ENCODE data around the gene MFSD11.
"Not testable (repeated sequence)": the region's sequence is repeated elsewhere in the genome, so short reads cannot be mapped to it uniquely, and the experiment has no call there.

Gene MFSD11

GRCh38 chr17:76797241-76797840 is 59.4 kb downstream of the MFSD11 start:
- no peak for DNase-seq (ENCODE audit: low spot score)

DNA sequence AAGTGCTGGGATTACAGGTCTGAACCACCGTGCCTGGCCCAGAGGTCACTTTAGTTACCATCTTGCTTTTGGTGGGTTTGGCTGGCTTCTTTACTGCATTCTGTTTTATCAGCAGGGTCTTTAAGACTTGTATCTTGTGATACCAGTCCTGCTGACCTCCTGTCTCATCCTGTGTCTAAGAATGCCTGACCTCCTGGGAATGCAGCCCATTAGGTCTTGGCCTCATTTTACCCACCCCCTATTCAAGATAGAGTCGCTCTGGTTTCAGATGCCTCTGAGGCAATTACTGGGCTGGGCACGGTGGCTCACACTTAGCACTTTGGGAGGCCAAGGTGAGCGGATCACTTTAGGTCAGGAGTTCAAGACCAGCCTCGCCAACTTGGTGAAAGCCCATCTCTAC is 63.8 kb downstream of the MFSD11 start:
- DNase-seq (ENCODE audit: low spot score), result no peak

GRCh38 chr17:76805319-76805718 is 67.4 kb downstream of the MFSD11 start:
- DNase-seq (ENCODE audit: low spot score), result no peak

DNA sequence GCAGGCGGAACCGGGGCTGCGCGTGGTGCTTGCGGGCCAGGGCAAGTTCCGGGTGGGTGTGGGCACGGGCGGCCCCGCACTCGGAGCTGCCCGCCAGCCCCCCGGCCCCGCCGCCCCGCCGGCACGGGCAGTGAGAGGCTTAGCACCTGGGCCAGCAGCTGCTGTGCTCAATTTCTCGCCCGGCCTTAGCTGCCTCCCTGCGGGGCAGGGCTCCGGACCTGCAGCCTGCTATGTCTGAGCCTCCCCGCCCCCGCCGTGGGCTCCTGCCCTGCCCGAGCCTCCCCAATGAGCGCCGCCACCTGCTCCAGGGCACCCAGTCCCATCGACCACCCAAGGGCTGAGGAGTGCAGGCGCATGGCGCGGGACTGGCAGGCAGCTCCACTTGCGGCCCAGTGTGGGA is 68.2 kb downstream of the MFSD11 start:
- not testable (repeated sequence) for DNase-seq (ENCODE audit: low spot score)

GRCh38 chr17:76806767-76807166 is 68.8 kb downstream of the MFSD11 start:
- DNase-seq (ENCODE audit: low spot score), result not testable (repeated sequence)

DNA sequence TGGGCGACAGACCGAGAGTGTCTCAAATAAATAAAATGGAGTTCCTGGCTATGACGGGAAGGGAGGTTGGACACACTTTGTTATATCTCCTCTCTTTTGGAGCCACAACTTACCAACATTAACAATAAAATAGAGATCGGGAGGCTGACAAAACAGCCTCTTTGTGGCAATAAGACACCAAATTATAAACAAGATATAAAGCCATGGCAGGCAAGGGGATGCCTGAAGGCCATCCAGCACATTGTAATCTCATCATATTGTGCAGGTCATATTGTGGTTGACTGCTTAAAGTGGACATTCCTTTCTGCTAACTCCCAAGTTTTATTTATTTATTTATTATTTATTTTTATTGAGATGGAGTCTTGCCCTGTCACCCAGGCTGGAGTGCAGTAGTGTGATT is 70.4 kb downstream of the MFSD11 start:
- DNase-seq (ENCODE audit: low spot score), result no peak

- DNase-seq (ENCODE audit: low spot score), result no peak
Measured at GRCh38 chr17:76810956-76811355, 73.0 kb downstream of the MFSD11 start.

GRCh38 chr17:76811834-76812233 is 73.9 kb downstream of the MFSD11 start:
- DNase-seq (ENCODE audit: low spot score), result no peak

DNA sequence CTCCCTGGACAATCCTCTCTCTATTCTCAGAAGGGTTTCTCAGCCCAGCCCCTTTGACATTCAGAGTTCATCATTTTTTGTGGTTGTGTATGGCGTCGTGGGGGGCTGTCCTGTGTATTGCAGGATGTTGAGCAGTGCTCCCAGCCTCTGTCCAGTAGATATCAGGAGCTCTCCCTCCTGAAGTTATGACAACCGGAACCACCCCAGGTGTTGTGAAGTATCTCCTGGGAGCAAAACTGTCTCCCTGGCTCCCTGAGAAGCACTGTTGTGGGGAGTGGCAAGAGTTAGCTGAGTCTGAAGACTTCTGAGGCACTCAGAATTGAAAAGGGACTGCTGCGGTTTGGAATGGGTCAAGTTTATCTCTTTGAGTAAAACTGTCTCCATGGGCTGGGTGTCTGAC is 74.3 kb downstream of the MFSD11 start:
- no peak for DNase-seq (ENCODE audit: low spot score)

GRCh38 chr17:76812968-76813367 is 75.0 kb downstream of the MFSD11 start:
- DNase-seq (ENCODE audit: low spot score), result no peak

DNA sequence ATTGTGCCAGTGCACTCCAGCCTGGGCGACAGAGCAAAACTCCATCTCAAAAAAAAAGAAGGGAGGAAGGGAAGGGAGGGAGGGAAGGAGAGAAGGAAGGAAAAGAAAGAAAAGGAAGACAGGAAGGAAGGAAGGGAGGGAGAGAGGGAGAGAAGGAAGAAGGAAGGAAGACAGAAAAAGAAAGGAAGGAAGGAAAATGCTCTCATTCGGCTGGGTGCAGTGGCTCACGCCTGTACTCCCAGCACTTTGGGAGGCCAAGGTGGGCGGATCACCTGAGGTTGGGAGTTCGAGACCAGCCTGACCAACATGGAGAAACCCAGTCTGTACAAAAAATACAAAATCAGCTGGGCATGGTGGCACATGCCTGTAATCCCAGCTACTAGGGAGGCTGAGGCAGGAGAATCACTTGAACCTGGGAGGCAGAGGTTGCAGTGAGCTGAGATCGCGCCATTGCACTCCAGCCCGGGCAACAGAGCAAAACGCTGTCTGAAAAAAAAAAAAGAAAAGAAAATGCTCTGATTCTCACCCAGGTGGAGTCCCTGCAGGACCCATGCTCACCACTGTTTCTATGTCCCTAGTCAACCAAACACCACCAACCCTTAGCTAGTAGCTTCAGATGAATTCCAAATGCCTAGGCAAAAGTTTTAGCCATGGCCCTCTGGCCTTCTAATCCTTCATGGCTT is 78.1 kb downstream of the MFSD11 start:
- not testable (repeated sequence) for DNase-seq (ENCODE audit: low spot score)

DNA sequence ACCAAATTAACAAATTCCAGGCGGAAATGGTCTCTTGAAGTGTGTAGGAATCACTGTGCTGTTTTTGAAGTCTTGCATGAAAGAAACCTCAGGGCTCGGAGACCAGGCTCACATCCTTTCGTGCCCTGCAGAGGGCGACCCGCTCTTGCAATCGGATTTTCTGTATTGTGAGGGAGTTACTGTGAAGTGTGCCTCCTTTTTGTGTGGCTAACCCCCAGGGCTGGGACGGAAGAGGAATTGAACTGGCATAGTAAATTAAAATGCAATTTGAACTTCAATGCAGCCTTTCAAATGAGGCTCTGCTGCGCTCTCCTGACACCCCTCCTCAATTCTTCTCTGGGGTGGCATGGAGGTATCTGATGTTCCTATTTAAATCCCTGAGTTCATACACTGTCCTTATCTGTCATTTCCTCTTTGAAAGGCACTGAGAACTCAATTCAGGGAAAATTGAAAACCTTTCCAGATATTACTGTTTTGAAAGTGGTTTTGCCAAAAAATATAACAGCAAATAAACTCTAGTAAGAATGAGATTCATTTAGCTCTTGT is 78.7 kb downstream of the MFSD11 start:
- DNase-seq (ENCODE audit: low spot score), result peak; percentile 79

DNA sequence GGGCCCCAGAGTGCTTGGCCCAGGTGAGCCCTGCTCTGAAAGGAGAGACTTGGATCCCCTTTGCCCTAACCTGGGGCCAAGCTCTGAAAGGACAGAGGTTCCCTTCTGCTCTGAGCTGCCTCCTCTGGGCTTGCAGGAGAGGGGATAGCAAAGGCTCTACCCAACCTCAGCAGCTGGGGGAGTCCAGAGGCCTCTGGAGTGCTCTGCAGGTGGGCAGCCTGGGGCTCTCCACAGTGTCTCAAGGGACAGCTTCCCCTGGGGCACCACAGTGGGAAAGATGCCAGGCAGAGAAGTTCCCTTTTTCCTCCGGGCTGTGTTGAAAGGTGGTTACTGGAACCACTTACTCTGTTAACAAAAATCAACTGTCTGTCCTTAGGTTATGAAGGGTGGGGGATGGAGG is 82.1 kb downstream of the MFSD11 start:
- no peak for DNase-seq (ENCODE audit: low spot score)

DNA sequence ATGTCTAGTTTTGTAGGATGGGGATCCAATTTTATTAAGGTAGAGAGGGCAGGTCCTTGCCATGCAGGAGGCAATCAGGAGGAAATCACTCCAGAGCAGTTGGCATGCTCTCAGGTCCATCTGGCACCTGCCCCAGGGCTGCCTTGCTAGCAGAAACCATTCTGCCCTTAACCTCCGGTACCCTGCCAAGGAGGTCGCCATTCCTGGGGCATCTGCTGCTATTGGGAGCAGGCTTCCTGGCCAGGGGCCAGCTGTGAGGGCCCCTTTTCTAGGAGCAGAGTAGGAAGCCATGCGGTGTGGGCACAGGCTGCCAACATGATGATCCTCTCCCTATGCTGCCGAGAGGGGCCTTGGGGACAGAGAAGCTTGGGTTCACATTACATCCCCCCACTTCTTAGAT is 82.6 kb downstream of the MFSD11 start:
- no peak for DNase-seq (ENCODE audit: low spot score)

DNA sequence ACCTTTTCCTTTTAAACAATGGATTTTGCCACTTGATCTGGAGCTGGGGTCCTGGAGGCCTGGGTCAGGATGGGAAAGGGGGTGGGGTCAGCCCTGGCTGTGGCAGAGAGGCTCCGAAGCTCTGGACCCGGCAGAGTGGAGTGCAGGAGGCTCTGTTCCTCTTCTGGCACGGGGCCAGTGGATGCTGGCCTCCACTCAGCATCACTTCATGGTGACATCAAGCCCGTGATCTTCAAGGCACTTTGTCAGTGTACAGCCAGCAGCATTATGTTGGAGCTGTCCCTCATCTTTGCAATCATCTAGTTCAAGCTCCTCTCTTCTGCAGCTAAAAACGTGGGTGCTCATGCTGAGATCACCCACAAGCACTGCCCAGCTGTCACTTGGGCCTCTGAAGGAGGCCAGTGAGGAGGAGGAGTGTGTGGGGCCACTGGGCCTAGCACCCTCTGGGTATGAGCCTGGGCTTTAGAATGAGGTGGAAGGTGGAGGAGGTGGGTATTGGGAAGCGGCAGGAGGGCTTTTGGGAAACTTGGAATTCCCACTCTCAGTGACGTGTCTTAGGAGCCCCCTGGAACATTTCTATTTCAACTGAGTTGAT is 84.4 kb downstream of the MFSD11 start:
- no peak for DNase-seq (ENCODE audit: low spot score)

GRCh38 chr17:76824093-76824492 is 86.2 kb downstream of the MFSD11 start:
- no peak for DNase-seq (ENCODE audit: low spot score)

GRCh38 chr17:76826330-76827068 is 88.6 kb downstream of the MFSD11 start:
- no peak for DNase-seq (ENCODE audit: low spot score)

- DNase-seq (ENCODE audit: low spot score), result no peak
Measured at GRCh38 chr17:76827736-76828135, 89.8 kb downstream of the MFSD11 start.
